Endothelial cell of umbilical vein (primary cell): ENCODE data around the gene ATG10. TPM values are rescaled to one million over a fixed set of nuclear protein-coding genes. Genes with fewer than 3 reads are reported as not detected.

Experiments used
- BruUV-seq: library from RNA; stranded (reverse); fragments of 400-500 nt; replicated peaks from 2 replicates; lab custom pipeline; 2021; lab: Mats Ljungman, UMichigan
- CTCF ChIA-PET: fragments of 300-600, 350-600 bp; sonication (Branson Sonifier 250); formaldehyde crosslinking; loops from one replicate; lab custom pipeline; 2021; ENCODE audit warnings: antibody characterized with exemption, inconsistent platforms; lab: Charles Lee
- POLR2A ChIA-PET: fragments of 300-600, 350-600 bp; sonication (Branson Sonifier 250); formaldehyde crosslinking; loops from one replicate; lab custom pipeline; 2021; ENCODE audit warnings: antibody characterized with exemption, inconsistent platforms; lab: Charles Lee
- DNase-seq: peaks from one replicate; pipeline ENCODE4 v3.0.0-alpha.2; 2011; ENCODE audit warnings: low read depth, low spot score
- FAIRE-seq: peaks from 2 replicates; lab custom pipeline; 2011; peaks lifted over from hg19 to GRCh38; lab: Jason Lieb, UNC
- H2AFZ ChIP-seq: 2 replicates; pipeline ENCODE4 v1.6.0; 2012; ENCODE audit warnings: low read depth, low read length, control low read depth, inconsistent platforms
- H3K27ac ChIP-seq: 2 replicates; pipeline ENCODE4 v1.5.1; 2011; ENCODE audit warnings: low read depth, mild to moderate bottlenecking, control low read depth, low read length, moderate library complexity; ENCODE audit not compliant: insufficient read depth
- H3K27me3 ChIP-seq, 2 experiments: 2 replicates each; pipeline versions ENCODE4 v1.6.0 to v1.6.1; 2011; ENCODE audit warnings: low read length in 2 of 2, mixed read lengths in 1 of 2; ENCODE audit not compliant: control insufficient read depth in 2 of 2, insufficient read depth in 2 of 2
- H3K36me3 ChIP-seq, 2 experiments: 2 replicates in 1 of 2; 3 replicates in 1 of 2; pipeline ENCODE4 v1.5.1; 2011; ENCODE audit warnings: low read length in 2 of 2, mild to moderate bottlenecking in 1 of 2, moderate library complexity in 1 of 2; ENCODE audit not compliant: control insufficient read depth in 2 of 2, insufficient read depth in 2 of 2; ENCODE audit errors: extremely low read depth in 1 of 2
- H3K4me1 ChIP-seq: 3 replicates; pipeline ENCODE4 v1.5.1; 2011; ENCODE audit warnings: mild to moderate bottlenecking, low read length; ENCODE audit not compliant: control insufficient read depth, insufficient read depth; ENCODE audit errors: extremely low read depth
- H3K4me2 ChIP-seq: 2 replicates; pipeline ENCODE4 v1.6.1; 2011; ENCODE audit warnings: low read length, control low read depth, mixed read lengths; ENCODE audit not compliant: insufficient read depth
- H3K4me3 ChIP-seq, 3 experiments: fragments of 200-600 bp in 1 of 3; sonication (generic), shearing (Covaris generic) in 1 of 3; replicated peaks in 1 of 3; 2 replicates each; pipeline ENCODE4 v1.5.1; 2011 to 2016; ENCODE audit warnings: control low read depth in 3 of 3, low read length in 3 of 3, mild to moderate bottlenecking in 2 of 3, inconsistent platforms in 1 of 3, low read depth in 1 of 3, moderate library complexity in 1 of 3; ENCODE audit not compliant: insufficient read depth in 1 of 3
- H3K79me2 ChIP-seq: 2 replicates; pipeline ENCODE4 v1.6.0; 2012; ENCODE audit warnings: low read length, inconsistent platforms; ENCODE audit not compliant: control insufficient read depth, insufficient read depth
- H3K9ac ChIP-seq: replicated peaks from 2 replicates; pipeline ENCODE3; 2011; ENCODE audit warnings: low read length, control low read depth; ENCODE audit not compliant: insufficient read depth; ENCODE audit errors: extremely low read depth
- H3K9me1 ChIP-seq: replicated peaks from 3 replicates; pipeline ENCODE4 v1.6.0; 2011; ENCODE audit warnings: mild to moderate bottlenecking, low read length; ENCODE audit not compliant: control insufficient read depth, insufficient read depth; ENCODE audit errors: extremely low read depth
- H3K9me3 ChIP-seq: replicated peaks from 2 replicates; pipeline ENCODE4 v1.5.1; 2012; ENCODE audit warnings: low read length, inconsistent platforms; ENCODE audit not compliant: control insufficient read depth, insufficient read depth
- H4K20me1 ChIP-seq: replicated peaks from 2 replicates; pipeline ENCODE3; 2011; ENCODE audit warnings: mild to moderate bottlenecking, low read length; ENCODE audit not compliant: control insufficient read depth, insufficient read depth; ENCODE audit errors: extremely low read depth
- CTCF ChIP-seq, 2 donors: IDR thresholded peaks; 1 replicate in 1 of 2; 2 replicates in 1 of 2; pipeline ENCODE4 v1.5.1; 2011; ENCODE audit warnings: low read length in 2 of 2, mild to moderate bottlenecking in 2 of 2, moderate library complexity in 2 of 2, control low read depth in 1 of 2, inconsistent platforms in 1 of 2, low read depth in 1 of 2; ENCODE audit not compliant: insufficient read depth in 1 of 2; ENCODE audit errors: extremely low read depth in 1 of 2
- GATA2 ChIP-seq: IDR thresholded peaks from 2 replicates; pipeline ENCODE4 v1.7.0; 2011; ENCODE audit warnings: low read depth, mild to moderate bottlenecking, moderate library complexity, mixed read lengths, low read length; ENCODE audit not compliant: insufficient read length, insufficient read depth
- MAX ChIP-seq: IDR thresholded peaks from 2 replicates; pipeline ENCODE4 v1.6.1; 2011; ENCODE audit not compliant: insufficient read depth, insufficient read length
- MYC ChIP-seq: IDR thresholded peaks from one replicate; pipeline ENCODE4 v1.6.1; 2011; ENCODE audit warnings: mild to moderate bottlenecking, low read depth, low read length
- dilution Hi-C: fragments of 300-500 bp; cut with MboI; formaldehyde crosslinking; loops from one replicate; pipeline ENCODE4 v1.15.0; 2019; ENCODE audit warnings: low sequenced_read_pairs; ENCODE audit not compliant: extremely low pct_ligation_motif_present
- intact Hi-C: fragments of 100-400 bp; cut with micrococcal nuclease; formaldehyde crosslinking; loops from one replicate; pipeline ENCODE4 v1.10.0; 2022
- polyA plus RNA-seq, 4 experiments: library from polyadenylated mRNA; depleted of rRNA in 3 of 4; stranded (reverse) in 3 of 4; unstranded in 1 of 4; fragments of >200 nt; gene quantifications; 2 replicates each; pipeline versions ENCODE4 v1.2.1 to v1.2.3, GENCODE V29; 2011 to 2012; ENCODE audit warnings: missing spikeins in 1 of 4
- total RNA-seq: library from RNA; stranded (reverse); gene quantifications from 2 replicates; pipeline ENCODE4 v1.2.3, GENCODE V29; 2021

ATG10 gene
- total and polyA plus RNA-seq, 2 donors (not counting 3 experiments of a cell fraction or from before 2014, with no cell fraction given) = 1.6 to 3.9 TPM

- ChIA-PET POLR2A (no interaction called here), CTCF (no interaction called here)
- no TSS peak for BruUV-seq
- no peak for FAIRE-seq
- no peak for DNase-seq
- H3K9me3 ChIP-seq = no peaks in the 10 kb centered on the region
- no peaks in the 10 kb centered on the region for H3K27me3 ChIP-seq
- no peaks in the 10 kb centered on the region for H3K79me2 ChIP-seq
- no peak overlapping the region for H3K9ac ChIP-seq
- no peak overlapping the region for H2AFZ ChIP-seq
- H3K36me3 ChIP-seq = no peaks in the 10 kb centered on the region
- dilution Hi-C loops (no loop called here), intact Hi-C loops (no loop called here)
- H4K20me1 ChIP-seq = no peaks in the 10 kb centered on the region
- H3K4me3 ChIP-seq = no peak overlapping the region
- H3K4me2 ChIP-seq = no peak overlapping the region
- H3K9me1 ChIP-seq = no peaks in the 10 kb centered on the region
- H3K27ac ChIP-seq = no peak overlapping the region
- H3K4me1 ChIP-seq = no peaks in the 10 kb centered on the region
- TF ChIP-seq MAX = no peak
- TF ChIP-seq MYC = no peak
- no peak for TF ChIP-seq CTCF (IDR thresholded peaks at IDR 0.05; ENCODE audit: extremely low read depth in 1 of 2, insufficient read depth in 1 of 2, low read depth in 1 of 2, low read length in 2 of 2)
- TF ChIP-seq GATA2 = no peak
These were observed 212.0 kb downstream of the ATG10 start for GRCh38 chr5:82183828-82184227.

GRCh38 chr5:82185851-82186250, 214.0 kb downstream of the ATG10 start:
- no peak for FAIRE-seq
- TF ChIP-seq CTCF (IDR thresholded peaks at IDR 0.05; ENCODE audit: extremely low read depth in 1 of 2, insufficient read depth in 1 of 2, low read depth in 1 of 2, low read length in 2 of 2) = no peak
- intact Hi-C loops = no loop called here
- Histone ChIP-seq H3K79me2 (no peaks in the 10 kb centered on the region), H4K20me1 (no peaks in the 10 kb centered on the region), H3K36me3 (no peaks in the 10 kb centered on the region), H3K9me3 (no peaks in the 10 kb centered on the region), H3K27me3 (no peaks in the 10 kb centered on the region), H3K9ac (no peak overlapping the region), H3K9me1 (no peaks in the 10 kb centered on the region), H3K4me3 (no peak overlapping the region), H3K4me1 (no peaks in the 10 kb centered on the region), H3K27ac (no peak overlapping the region), H3K4me2 (no peak overlapping the region), H2AFZ (no peak overlapping the region)
- no TSS peak for BruUV-seq
- dilution Hi-C loops = no loop called here
- CTCF ChIA-PET = interaction anchor here (0.6 kb wide), 1 partner anchor 20 kb away, joined by 3 read pairs; no protein-coding TSS in a partner anchor
- POLR2A ChIA-PET = no interaction called here
- no peak for DNase-seq
